Astrocyte (in vitro differentiated cells and primary cell): ENCODE results near the gene MBLAC1. TPM values are rescaled to one million over a fixed set of nuclear protein-coding genes. Genes with fewer than 3 reads are reported as not detected.

Experiments used
- DNase-seq: peaks from one replicate; pipeline ENCODE4 v3.0.0-alpha.2; 2010; ENCODE audit warnings: low read depth
- FAIRE-seq: peaks from 2 replicates; lab custom pipeline; 2011; peaks lifted over from hg19 to GRCh38; lab: Jason Lieb, UNC
- H2AFZ ChIP-seq: 2 replicates; pipeline ENCODE4 v1.6.0; 2012; ENCODE audit warnings: low read depth, low read length, inconsistent platforms
- H3K27ac ChIP-seq: 2 replicates; pipeline ENCODE4 v1.5.1; 2011; ENCODE audit warnings: low read depth, low read length, inconsistent platforms
- H3K27me3 ChIP-seq: 2 replicates; pipeline ENCODE4 v1.6.0; 2011; ENCODE audit warnings: low read length, inconsistent platforms; ENCODE audit not compliant: insufficient read depth
- H3K36me3 ChIP-seq: 2 replicates; pipeline ENCODE4 v1.5.1; 2011; ENCODE audit warnings: low read length, inconsistent platforms; ENCODE audit not compliant: insufficient read depth
- H3K4me1 ChIP-seq: 2 replicates; pipeline ENCODE4 v1.5.1; 2011; ENCODE audit warnings: low read length, inconsistent platforms; ENCODE audit not compliant: insufficient read depth
- H3K4me2 ChIP-seq: 2 replicates; pipeline ENCODE4 v1.6.0; 2012; ENCODE audit warnings: low read length, inconsistent platforms
- H3K4me3 ChIP-seq: 2 replicates; pipeline ENCODE4 v1.5.1; 2011; ENCODE audit warnings: low read depth, mild to moderate bottlenecking, low read length, inconsistent platforms; ENCODE audit not compliant: insufficient read depth
- H3K79me2 ChIP-seq: 2 replicates; pipeline ENCODE4 v1.6.0; 2012; ENCODE audit warnings: mild to moderate bottlenecking, low read length, inconsistent platforms; ENCODE audit not compliant: insufficient read depth
- H3K9ac ChIP-seq: 2 replicates; pipeline ENCODE4 v1.6.0; 2012; ENCODE audit warnings: mild to moderate bottlenecking, low read length, inconsistent platforms
- H3K9me3 ChIP-seq: 2 replicates; pipeline ENCODE4 v1.5.1; 2012; ENCODE audit warnings: low read depth, mild to moderate bottlenecking, low read length, inconsistent platforms; ENCODE audit not compliant: insufficient read depth
- H4K20me1 ChIP-seq: 2 replicates; pipeline ENCODE4 v1.6.0; 2012; ENCODE audit warnings: low read length, inconsistent platforms; ENCODE audit not compliant: insufficient read depth
- H3K27ac Mint-ChIP-seq: one replicate; pipeline ENCODE4 v1.8.0; 2021; ENCODE audit warnings: mild to moderate bottlenecking, mixed read lengths; ENCODE audit not compliant: unreplicated experiment
- H3K27me3 Mint-ChIP-seq: one replicate; pipeline ENCODE4 v1.8.0; 2021; ENCODE audit warnings: low read depth, mixed read lengths; ENCODE audit not compliant: unreplicated experiment
- H3K36me3 Mint-ChIP-seq: one replicate; pipeline ENCODE4 v1.8.0; 2021; ENCODE audit warnings: low read depth, mixed read lengths; ENCODE audit not compliant: unreplicated experiment
- H3K4me1 Mint-ChIP-seq: one replicate; pipeline ENCODE4 v1.8.0; 2021; ENCODE audit warnings: low read depth, mixed read lengths; ENCODE audit not compliant: unreplicated experiment
- H3K4me3 Mint-ChIP-seq: one replicate; pipeline ENCODE4 v1.8.0; 2021; ENCODE audit warnings: mild to moderate bottlenecking, moderate library complexity, mixed read lengths; ENCODE audit not compliant: unreplicated experiment
- H3K9me3 Mint-ChIP-seq: one replicate; pipeline ENCODE4 v1.8.0; 2021; ENCODE audit warnings: mild to moderate bottlenecking, mixed read lengths; ENCODE audit not compliant: unreplicated experiment
- EZH2 ChIP-seq: IDR thresholded peaks from 2 replicates; pipeline ENCODE4 v1.6.1; 2012; ENCODE audit warnings: mild to moderate bottlenecking, low read length, inconsistent platforms; ENCODE audit not compliant: insufficient read depth
- total RNA-seq: library from RNA; stranded (reverse); gene quantifications from 2 replicates; pipeline ENCODE4 v1.2.1, GENCODE V29; 2021
- TF ChIP-seq, protein P1 (sequence below): IDR thresholded peaks from 2 replicates; pipeline ENCODE4 v1.5.1; 2011; ENCODE audit warnings: low read depth, mild to moderate bottlenecking, inconsistent platforms, low read length, moderate library complexity; ENCODE audit not compliant: insufficient read depth

Gene MBLAC1
- total RNA-seq, 1 donor from 2014 or later = 2.7 TPM

DNA sequence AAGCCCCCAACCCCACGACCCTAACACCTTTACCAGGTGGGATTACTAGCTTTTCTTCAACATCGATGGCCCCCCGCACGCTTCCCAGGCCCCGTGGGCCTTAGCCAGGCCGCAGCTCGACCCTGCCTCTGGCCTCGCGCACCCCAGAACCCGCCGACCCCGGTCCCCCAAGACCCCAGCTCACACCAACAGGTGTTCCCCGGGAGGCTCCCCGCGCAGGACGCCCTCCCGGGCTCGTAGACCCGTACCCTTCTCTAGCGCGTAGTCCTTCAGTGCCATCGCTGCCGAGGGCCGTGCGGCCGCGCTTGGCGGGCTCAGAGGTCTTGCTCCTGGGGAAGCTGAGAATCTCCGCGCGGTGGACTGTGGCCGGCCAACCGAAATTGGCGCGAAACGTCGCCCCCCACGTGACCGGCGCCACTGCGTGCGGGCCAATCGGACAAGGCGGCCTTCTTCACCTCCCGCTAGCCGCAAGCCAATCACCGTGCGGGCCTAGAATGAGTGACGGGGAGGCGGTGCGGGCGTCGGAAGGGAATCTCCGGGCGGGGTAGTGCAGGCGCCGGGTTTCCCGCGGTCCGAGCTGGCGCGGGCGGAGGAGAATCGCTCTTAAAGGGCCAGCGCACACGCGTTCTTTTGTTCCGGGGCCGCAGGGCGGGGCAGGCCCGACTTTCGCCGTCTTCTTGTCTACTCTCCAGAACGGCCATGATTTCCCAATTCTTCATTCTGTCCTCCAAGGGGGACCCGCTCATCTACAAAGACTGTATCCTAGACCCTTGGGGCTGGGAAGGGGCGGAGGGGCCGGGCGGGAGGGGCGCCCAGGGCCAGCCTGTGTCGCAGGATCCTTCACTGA is 25.5 kb upstream of the MBLAC1 start, which contains the start of the genes AP4M1 and MCM7:
AP4M1 (plus strand) TSS at position 628 of the 847 bp plus-strand sequence; CDS start at position 700, 72 bp downstream.
MCM7 (minus strand) TSS at position 382 of the 847 bp plus-strand sequence; CDS start at position 279, 103 bp downstream.
- Histone ChIP-seq H4K20me1 (peaks cover 23% of the 10 kb centered on the region), H3K4me1 (peaks cover 24% of the 10 kb centered on the region), H3K4me2 (peak within 1 kb of the TSS; percentile 93), H3K9ac (peak within 1 kb of the TSS; percentile 91), H3K27me3 (no peaks in the 10 kb centered on the region), H2AFZ (no peak within 1 kb of the TSS), H3K79me2 (peaks cover 50% of the 10 kb centered on the region), H3K36me3 (peaks cover 32% of the 10 kb centered on the region), H3K4me3 (peak within 1 kb of the TSS; percentile 69), H3K9me3 (no peaks in the 10 kb centered on the region), H3K27ac (peak within 1 kb of the TSS; percentile 84)
- H3K9me3 Mint-ChIP-seq = no peaks in the 10 kb centered on the region
- H3K36me3 Mint-ChIP-seq = peaks cover 17% of the 10 kb centered on the region
- H3K27ac Mint-ChIP-seq = peak within 1 kb of the TSS; percentile 91
- FAIRE-seq (no peak), DNase-seq (peak; percentile 98)
- no peaks in the 10 kb centered on the region for H3K27me3 Mint-ChIP-seq
- TF ChIP-seq, protein P1, sequence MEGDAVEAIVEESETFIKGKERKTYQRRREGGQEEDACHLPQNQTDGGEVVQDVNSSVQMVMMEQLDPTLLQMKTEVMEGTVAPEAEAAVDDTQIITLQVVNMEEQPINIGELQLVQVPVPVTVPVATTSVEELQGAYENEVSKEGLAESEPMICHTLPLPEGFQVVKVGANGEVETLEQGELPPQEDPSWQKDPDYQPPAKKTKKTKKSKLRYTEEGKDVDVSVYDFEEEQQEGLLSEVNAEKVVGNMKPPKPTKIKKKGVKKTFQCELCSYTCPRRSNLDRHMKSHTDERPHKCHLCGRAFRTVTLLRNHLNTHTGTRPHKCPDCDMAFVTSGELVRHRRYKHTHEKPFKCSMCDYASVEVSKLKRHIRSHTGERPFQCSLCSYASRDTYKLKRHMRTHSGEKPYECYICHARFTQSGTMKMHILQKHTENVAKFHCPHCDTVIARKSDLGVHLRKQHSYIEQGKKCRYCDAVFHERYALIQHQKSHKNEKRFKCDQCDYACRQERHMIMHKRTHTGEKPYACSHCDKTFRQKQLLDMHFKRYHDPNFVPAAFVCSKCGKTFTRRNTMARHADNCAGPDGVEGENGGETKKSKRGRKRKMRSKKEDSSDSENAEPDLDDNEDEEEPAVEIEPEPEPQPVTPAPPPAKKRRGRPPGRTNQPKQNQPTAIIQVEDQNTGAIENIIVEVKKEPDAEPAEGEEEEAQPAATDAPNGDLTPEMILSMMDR = no peak
- TF ChIP-seq EZH2 = no peak
- peaks cover 22% of the 10 kb centered on the region for H3K4me1 Mint-ChIP-seq
- peak within 1 kb of the TSS; percentile 93 for H3K4me3 Mint-ChIP-seq

DNA sequence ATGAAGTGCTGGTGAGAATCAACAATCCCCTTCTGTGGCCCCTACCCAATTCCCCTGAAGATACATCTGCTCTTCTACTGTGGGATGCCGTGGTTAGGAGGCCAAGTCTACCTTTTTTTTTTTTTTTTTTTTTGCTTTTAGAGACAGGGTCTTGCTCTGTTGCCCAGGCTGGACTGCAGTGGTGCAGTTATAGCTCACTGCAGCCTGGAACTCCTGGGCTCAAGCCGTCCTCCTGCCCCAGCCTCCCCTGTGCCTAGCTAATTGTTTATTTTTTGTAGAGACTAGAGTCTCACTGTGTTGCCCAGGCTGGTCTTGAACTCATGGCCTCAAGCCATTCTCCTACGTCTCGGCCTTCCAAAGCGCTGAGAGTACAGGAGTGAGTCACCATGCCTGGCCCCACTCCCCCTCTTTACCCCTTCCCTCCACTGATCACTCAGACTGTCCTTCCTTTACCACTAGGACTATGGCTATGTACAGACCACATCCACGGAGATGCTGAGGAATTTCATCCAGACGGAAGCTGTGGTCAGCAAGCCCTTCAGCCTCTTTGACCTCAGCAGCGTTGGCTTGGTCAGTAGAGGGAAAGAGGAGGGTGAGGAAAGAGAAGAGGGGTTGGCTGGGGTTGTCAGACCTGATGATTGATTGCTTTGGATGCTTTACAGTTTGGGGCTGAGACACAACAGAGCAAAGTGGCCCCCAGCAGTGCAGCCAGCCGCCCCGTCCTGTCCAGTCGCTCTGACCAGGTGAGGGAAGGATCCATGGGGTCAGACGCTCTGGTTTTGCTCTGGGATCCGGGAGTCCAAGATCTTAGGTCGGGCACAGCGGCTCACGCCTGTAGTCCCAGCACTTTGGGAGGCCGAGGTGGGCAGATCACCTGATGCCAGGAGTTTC is 23.6 kb upstream of the MBLAC1 start:
- no peak overlapping the region for H2AFZ ChIP-seq
- peak overlapping the region; percentile 93 for H3K4me2 ChIP-seq
- FAIRE-seq = no peak
- Mint-ChIP-seq H3K9me3 (no peaks in the 10 kb centered on the region), H3K27ac (peak overlapping the region; percentile 93), H3K4me1 (peaks cover 22% of the 10 kb centered on the region), H3K4me3 (peak overlapping the region; percentile 93), H3K27me3 (no peaks in the 10 kb centered on the region), H3K36me3 (peaks cover 20% of the 10 kb centered on the region)
- peak overlapping the region; percentile 66 for H3K27ac ChIP-seq
- peaks cover 23% of the 10 kb centered on the region for H4K20me1 ChIP-seq
- peaks cover 21% of the 10 kb centered on the region for H3K36me3 ChIP-seq
- peak overlapping the region; percentile 69 for H3K4me3 ChIP-seq
- H3K9me3 ChIP-seq = no peaks in the 10 kb centered on the region
- peaks cover 24% of the 10 kb centered on the region for H3K4me1 ChIP-seq
- DNase-seq = peak; percentile 98
- peaks cover 36% of the 10 kb centered on the region for H3K79me2 ChIP-seq
- H3K27me3 ChIP-seq = no peaks in the 10 kb centered on the region
- TF ChIP-seq, protein P1 = no peak
- no peak for TF ChIP-seq EZH2
- H3K9ac ChIP-seq = peak overlapping the region; percentile 91
